DMS114 treated with DMSO at 0.1 percent for 48 hours (cell line): ENCODE results near the gene MYL5.
A peak's percentile ranks its signal among the peaks of the same experiment; 100 is the strongest.
"Not testable (repeated sequence)": the region's sequence is repeated elsewhere in the genome, so short reads cannot be mapped to it uniquely, and the experiment has no call there.

Experiments
- DNase-seq: peaks from one replicate; lab custom pipeline; 2025; ENCODE audit not compliant: unreplicated experiment; lab: John Stamatoyannopoulos, UW

MYL5 gene

GRCh38 chr4:656436-657337 is 17.7 kb upstream of the MYL5 start:
- DNase-seq: no peak

DNA sequence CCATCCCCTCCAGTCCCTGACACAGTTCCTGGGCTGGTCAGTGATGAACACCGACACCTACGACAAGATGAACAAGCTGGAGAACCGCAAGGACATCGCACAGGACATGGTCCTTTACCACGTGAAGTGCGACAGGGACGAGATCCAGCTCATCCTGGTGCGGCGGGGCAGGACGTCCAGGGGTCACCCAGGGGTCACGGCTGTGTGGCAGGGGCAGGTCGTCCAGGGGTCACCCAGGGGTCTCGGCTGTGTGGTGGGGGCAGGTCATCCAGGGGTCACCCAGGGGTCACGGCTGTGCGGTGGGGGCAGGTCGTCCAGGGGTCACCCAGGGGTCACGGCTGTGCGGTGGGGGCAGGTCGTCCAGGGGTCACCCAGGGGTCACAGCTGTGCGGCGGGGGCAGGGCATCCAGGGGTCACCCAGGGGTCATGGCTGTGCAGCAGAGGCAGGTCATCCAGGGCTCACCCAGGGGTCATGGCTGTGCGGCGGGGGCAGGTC is 17.0 kb upstream of the MYL5 start:
- DNase-seq: no peak

DNA sequence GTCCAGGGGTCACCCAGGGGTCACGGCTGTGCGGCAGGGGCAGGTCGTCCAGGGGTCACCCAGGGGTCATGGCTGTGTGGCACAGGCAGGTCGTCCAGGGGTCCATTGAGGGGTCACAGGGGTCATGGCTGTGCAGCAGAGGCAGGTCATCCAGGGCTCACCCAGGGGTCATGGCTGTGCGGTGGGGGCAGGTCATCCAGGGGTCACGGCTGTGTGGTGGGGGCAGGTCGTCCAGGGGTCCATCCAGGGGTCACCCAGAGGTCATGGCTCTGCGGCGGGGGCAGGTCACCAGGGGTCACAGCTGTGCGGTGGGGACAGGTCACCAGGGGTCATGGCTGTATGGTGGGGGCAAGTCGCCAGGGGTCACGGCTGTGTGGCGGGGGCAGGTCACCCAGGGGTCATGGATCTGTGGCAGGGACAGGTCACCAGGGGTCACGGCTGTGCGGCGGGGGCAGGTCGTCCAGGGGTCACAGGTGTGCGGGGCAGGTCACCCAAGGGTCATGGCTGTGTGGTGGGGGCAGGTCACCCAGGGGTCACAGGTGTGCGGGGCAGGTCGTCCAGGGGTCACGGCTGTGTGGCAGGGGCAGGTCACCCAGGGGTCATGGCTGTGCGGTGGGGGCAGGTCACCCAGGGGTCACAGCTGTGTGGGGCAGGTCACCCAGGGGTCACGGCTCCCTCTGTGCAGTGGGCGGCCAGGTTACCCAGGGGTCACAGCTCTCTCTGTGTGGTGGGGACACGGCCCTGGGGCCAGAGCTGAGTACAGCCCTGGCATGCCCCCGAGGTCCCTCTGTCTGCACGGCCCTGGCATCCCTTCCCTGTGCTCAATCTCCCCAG is 16.3 kb upstream of the MYL5 start:
- DNase-seq: no peak

GRCh38 chr4:658681-659667 is 15.4 kb upstream of the MYL5 start:
- no peak for DNase-seq

- no peak for DNase-seq
Measured at GRCh38 chr4:659851-660250, 14.5 kb upstream of the MYL5 start.

DNA sequence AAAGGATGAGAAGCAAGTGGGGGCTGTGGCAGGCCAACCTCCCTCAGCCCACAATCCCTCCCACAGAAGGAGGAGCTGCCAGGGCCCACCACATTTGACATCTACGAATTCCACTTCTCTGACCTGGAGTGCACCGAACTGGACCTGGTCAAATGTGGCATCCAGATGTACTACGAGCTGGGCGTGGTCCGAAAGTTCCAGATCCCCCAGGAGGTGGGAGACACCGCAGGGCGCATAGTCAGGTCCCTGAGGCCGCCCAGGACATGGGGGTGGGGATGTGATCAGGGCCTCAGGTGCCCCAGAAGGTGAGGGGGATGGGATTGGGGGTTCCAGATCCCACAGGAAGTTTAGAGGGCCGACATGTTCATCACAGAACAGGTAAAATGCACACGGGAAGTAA is 13.9 kb upstream of the MYL5 start:
- no peak for DNase-seq

DNA sequence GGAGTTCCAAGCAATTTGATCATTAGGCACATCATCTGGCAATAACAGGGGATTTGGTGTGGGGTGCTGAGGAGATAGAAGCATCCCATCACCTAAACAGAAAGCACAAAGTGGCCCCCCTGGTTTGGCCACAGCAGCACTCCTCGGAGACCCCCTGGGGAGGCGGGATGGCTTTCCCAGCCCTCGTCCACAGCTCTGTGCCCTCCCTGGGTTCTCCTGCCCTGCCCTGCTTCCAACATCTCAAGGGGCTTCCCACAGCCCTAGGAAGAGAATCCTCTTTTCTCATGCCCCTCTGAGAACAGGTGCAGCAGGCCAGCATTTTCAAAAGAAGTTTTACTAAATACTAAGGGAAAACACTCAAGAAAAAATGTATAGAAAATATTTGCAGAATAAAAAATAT is 13.1 kb upstream of the MYL5 start:
- DNase-seq: no peak

DNA sequence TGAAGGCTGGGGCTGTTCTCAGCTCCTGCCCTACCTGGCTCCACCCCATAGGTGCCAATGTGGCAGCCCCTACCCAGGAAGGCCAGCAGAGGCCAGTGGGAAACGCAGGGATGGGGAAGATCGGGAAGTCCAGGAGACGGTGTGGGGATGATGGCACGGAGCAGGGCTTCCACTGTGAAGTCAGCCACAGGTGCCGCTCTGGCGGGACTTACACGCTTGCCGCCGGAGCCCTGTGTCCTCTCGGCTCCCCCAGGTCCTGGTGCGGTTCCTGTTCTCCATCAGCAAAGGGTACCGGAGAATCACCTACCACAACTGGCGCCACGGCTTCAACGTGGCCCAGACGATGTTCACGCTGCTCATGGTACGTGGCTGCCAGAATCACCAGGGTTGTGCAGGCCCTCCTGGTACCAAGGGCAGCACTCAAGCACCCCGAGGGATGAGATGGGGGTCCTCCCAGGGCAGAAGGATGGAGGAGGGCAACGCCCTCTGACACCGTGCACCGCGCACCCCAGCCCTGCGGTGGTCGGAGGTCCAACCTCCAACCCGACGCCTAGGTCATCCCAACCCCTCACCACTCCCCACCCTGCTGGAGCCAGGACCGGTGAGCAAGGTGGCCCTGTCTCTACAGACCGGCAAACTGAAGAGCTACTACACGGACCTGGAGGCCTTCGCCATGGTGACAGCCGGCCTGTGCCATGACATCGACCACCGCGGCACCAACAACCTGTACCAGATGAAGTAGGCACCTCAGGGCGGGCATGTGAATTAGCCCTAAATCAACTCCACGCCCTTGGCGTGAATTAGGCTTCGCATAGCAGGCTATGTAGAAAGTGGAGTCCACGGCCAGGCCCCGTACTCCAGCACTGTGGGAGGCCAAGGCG is 12.2 kb upstream of the MYL5 start:
- DNase-seq: no peak

- no peak for DNase-seq
Measured at GRCh38 chr4:663046-663437, 11.3 kb upstream of the MYL5 start.

- DNase-seq: peak; percentile 38
Measured at GRCh38 chr4:663438-664428, 10.6 kb upstream of the MYL5 start.

DNA sequence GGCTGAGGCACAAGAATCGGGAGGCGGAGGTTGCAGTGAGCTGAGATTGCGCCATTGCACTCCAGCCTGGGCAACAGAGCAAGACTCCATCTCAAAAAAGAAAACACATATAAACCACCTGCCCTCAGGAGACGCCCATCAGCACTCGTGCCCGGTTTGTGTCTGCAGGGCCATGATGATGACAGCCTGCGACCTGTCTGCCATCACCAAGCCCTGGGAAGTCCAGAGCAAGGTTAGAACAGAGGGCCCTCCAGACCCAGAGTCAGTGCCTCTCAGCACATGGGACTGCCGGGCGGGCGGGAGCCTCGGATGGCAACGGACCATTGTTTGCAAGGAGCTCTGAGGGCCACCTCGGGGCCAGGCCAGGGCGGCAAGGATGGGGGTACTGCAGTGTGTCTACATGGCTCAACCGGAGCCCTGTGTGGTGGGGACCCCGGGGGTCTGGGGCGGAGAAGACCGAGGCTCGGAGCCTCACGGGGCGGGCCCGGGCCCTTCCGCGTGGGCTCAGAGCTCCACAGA is 9.6 kb upstream of the MYL5 start:
- DNase-seq: no peak

DNA sequence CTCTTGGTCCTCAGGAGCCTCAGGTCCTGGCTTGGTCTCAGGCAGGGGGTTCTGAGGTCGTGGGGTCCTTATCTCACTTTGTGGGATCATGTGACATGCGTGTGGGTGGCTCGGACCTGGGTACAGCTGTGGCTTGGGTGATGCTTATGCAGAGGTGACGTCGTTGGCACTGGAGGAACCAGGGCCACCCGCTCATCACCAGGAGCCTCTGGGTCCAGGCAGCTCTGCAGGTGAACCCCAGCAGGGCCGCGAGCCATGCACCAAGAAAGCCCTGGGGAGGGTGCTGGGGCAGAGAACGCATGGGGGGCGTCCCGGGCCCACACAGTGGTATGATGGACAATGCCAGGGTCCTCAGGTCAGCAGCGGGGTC is 9.0 kb upstream of the MYL5 start:
- no peak for DNase-seq

- no peak for DNase-seq
Measured at GRCh38 chr4:665751-666435, 8.4 kb upstream of the MYL5 start.

- no peak for DNase-seq
Measured at GRCh38 chr4:666436-666810, 7.9 kb upstream of the MYL5 start.

- no peak for DNase-seq
Measured at GRCh38 chr4:666822-667544, 7.4 kb upstream of the MYL5 start.

DNA sequence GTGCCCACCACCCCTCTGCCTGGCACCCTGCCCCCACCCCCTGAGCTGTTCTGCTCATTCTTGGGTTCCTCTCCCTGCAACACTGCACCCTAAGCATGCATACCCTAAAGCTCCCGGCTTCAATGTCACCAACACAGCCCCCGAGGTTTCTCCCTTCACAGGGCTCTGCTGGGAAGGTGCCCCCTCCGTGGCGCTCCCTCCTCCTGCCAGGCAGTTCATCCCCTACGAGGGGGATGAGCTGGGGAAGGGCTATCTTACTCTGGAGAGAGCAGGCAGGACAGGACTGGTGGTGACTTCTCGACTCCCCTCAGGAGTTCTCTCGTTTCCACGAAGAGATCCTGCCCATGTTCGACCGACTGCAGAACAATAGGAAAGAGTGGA is 6.8 kb upstream of the MYL5 start:
- DNase-seq: no peak

DNA sequence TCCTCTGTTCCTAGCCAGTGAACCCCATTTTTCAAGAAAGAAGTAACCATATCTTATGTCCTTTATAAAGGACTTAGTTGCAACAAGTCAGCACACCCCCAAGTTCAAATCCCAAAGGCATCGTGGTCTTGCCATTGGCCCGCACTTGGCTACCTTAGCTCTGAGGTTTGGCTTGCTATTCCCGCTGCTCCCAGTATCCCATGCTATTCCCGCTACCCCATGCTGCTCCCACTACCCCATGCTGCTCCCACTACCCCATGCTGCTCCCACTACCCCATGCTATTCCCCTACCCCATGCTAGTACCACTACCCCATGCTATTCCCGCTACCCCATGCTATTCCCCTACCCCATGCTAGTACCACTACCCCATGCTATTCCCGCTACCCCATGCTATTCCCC is 6.1 kb upstream of the MYL5 start:
- DNase-seq: not testable (repeated sequence)
